HG03103 (cell line): ENCODE results near the gene PSEN2.

ENCODE experiments used
- ATAC-seq: cut with Tn5 transposase; IDR thresholded peaks from one replicate; pipeline ENCODE4 v1.9.1; 2021; ENCODE audit warnings: low read depth; ENCODE audit not compliant: unreplicated experiment

Gene PSEN2

DNA sequence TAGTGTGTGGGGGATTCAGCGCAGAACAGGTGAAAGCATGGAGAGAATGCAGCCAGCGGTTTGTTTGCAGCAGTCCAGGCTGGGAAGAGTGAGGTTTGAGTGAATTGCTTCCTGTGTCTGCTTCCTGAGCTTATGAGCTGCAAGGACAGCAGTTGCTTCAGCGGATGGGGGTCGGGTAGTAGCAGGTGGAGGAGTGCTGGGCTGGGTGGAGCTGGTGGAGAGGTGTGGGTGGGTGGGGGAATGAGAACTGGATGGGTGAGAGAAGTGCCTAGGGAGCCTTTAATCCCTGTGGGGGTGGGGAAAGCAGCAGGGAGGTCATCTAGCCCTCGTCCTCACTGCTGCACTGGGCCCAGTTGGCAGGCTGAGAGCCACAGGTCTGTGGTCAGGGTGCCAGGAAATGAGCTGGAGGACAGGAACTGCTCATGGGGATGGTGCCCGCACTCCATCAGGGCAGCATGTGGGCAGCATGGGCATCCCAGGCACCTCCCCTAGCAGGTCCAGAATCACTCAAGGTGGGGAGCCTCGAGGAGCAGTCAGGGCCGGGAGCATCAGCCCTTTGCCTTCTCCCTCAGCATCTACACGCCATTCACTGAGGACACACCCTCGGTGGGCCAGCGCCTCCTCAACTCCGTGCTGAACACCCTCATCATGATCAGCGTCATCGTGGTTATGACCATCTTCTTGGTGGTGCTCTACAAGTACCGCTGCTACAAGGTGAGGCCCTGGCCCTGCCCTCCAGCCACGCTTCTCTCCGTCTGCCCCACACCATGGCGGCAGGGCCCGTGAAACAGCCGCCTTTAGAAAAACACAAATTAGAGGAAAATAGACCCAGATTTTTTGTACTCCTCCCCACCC lies 14.8 kb downstream of the PSEN2 start:
- ATAC-seq = no peak

GRCh38 chr1:226886122-226886901 lies 15.9 kb downstream of the PSEN2 start:
- ATAC-seq = no peak

DNA sequence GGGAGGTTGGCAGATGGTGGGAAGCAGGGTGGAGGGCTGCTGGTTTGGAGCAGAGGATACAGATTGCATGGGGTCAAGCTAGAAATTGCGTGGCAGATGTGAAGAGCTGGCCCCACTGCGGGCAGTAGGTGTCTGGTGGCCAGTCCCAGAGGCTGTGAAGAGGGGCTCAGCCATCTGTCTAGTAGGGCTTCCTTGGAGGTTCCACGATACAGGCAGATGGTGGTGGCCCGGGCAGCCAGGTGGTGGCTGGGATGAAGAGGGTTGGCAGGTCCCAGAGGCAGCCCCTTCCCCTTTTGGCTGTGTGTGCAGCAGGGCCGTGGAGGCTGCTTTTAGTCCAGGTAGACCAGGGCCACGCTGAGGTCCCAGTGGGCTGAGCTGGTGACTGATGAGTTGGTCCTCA lies 16.6 kb downstream of the PSEN2 start:
- ATAC-seq = no peak

GRCh38 chr1:226888021-226888420 lies 17.6 kb downstream of the PSEN2 start:
- no peak for ATAC-seq

DNA sequence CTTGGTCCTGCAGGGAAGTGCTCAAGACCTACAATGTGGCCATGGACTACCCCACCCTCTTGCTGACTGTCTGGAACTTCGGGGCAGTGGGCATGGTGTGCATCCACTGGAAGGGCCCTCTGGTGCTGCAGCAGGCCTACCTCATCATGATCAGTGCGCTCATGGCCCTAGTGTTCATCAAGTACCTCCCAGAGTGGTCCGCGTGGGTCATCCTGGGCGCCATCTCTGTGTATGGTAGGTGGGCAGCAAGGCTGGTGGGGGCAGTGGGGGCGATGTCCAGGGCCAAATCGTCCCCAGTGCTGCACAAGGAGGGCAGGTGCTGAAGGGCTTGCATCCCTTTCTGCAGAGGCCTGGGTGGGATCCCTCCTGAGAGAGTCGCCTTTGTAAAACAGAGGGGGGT lies 18.4 kb downstream of the PSEN2 start:
- ATAC-seq = no peak

GRCh38 chr1:226889616-226890330 lies 19.4 kb downstream of the PSEN2 start:
- no peak for ATAC-seq

- no peak for ATAC-seq
These were observed 20.1 kb downstream of the PSEN2 start for GRCh38 chr1:226890331-226891108.

DNA sequence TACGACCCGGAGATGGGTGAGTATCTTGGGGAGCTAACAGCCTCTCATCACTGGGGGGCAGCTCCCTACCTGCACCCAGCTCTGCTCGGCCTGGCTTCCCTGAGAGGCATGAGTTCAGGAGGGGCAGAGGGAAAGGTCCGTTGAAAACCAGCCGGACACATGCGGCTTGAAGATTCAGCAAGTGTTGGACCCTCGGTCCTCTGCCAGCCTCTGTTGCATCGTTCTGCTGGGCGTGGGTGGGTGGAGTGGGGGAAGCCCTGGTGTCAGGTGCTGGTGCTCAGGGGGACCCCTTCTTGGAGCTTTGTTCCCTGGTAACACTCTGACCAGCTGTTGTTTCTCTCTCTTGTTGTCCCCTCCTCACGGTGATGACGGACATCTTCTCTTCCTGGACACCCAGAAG lies 20.9 kb downstream of the PSEN2 start:
- no peak for ATAC-seq

GRCh38 chr1:226891846-226892523 lies 21.6 kb downstream of the PSEN2 start:
- ATAC-seq = no peak

GRCh38 chr1:226892524-226892875 lies 22.1 kb downstream of the PSEN2 start:
- no peak for ATAC-seq

DNA sequence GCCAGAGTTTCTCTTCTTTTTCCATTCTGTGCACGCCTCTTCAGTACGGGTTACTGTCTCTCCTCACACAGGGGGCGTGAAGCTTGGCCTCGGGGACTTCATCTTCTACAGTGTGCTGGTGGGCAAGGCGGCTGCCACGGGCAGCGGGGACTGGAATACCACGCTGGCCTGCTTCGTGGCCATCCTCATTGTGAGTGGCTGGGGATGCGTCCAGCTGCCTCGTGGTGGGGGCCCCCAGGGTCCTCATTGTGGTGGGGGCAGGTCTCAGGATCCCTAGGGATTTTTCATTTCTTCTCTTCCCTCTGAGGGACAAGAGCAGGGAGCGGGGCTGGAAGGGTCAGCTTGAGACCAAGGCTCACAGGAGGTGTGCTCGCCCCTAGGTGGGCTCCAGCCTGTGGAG lies 23.5 kb downstream of the PSEN2 start:
- ATAC-seq = no peak

GRCh38 chr1:226894826-226895225 lies 24.4 kb downstream of the PSEN2 start:
- ATAC-seq = no peak

DNA sequence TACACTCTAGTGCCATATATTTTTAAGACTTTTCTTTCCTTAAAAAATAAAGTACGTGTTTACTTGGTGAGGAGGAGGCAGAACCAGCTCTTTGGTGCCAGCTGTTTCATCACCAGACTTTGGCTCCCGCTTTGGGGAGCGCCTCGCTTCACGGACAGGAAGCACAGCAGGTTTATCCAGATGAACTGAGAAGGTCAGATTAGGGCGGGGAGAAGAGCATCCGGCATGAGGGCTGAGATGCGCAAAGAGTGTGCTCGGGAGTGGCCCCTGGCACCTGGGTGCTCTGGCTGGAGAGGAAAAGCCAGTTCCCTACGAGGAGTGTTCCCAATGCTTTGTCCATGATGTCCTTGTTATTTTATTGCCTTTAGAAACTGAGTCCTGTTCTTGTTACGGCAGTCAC lies 25.2 kb downstream of the PSEN2 start:
- ATAC-seq = no peak

DNA sequence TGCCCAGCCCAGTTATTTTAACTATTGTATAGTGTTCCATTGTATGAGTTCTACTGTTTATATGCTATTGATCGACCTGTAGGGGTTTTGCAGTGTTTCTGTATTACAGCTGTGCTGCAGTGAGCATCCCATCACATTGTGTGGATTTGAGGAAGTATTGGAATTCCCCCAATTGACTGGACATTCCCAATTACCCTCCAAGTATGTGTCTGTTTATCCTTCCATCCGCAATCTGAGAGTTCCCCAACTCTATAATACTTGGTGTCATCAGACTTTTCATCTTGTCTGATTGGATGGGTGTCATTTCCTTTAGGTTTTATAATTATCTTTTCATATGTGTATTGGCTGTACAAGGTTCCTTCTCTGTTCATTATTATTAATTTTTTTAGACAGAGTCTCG lies 27.8 kb downstream of the PSEN2 start:
- no peak for ATAC-seq

DNA sequence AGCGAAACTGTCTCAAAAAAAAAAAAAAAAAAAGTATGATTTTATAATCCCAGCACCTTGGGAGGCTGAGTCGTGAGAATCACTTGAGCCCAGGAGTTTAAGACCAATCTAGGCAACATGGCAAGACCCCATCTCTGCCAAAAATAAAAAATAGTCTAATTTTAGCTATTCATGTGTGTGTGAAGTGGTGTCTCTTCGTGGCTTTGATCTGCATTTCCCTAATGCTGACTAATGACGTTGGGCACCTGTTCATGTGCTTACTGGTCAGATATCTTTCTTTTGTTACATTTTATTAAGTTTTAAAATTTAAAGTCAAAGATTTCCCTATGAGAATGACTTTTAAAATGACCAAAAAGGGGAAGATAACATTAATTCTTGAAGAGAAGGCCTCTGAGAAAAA lies 31.0 kb downstream of the PSEN2 start:
- no peak for ATAC-seq

DNA sequence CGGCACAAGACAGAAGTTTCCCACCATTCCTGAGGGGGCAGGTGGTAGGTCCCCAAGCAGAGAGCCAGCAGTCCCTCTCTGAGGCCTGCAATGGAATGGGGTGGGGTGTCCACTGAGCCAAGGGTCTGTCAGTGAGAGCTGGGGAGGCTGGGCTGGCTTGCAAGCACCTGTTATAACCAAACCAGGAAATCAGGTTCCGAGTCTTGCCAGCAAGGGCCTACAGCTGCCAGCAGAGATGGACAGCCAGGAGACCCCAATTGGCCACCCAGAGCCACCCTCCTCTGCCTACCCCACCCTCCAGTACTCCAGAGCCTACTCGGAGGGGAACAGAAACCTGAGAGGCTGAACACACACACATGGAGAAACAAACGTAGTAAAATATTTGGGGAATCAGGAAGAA lies 32.2 kb downstream of the PSEN2 start:
- no peak for ATAC-seq

- ATAC-seq = no peak
These were observed 33.7 kb downstream of the PSEN2 start for GRCh38 chr1:226903819-226904716.

- ATAC-seq = no peak
These were observed 34.4 kb downstream of the PSEN2 start for GRCh38 chr1:226904772-226905171.

DNA sequence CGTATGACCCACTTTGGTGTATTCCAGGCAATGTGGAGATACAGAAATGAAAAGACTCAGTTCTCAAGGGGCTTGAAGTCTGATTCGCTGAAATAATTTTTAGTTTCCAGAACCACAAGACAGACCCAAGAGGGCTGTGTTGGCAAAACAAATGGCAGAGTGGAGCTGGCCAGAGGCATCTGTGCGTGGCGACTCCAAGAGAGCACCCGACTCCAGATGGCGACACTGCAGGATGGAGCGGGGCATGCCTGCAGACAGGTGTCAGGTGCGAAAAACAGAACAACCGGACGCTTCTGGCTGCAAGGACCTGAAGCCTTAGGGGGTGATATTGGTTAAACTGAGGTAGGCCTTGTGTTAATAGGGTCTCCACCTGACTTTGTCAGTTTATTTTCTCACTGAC lies 38.0 kb downstream of the PSEN2 start:
- no peak for ATAC-seq
